ENCODE data around the gene PHF20. TPM values are rescaled to one million over a fixed set of nuclear protein-coding genes. Genes with fewer than 3 reads are reported as not detected.
A peak's percentile ranks its signal among the peaks of the same experiment; 100 is the strongest.
"Not testable (repeated sequence)": the region's sequence is repeated elsewhere in the genome, so short reads cannot be mapped to it uniquely, and the experiment has no call there.

The PHF20 gene
- total RNA-seq, 1 donor from 2014 or later: 37.6 TPM

- no peak overlapping the region for H3K4me3 Mint-ChIP-seq
- no peaks in the 10 kb centered on the region for H3K27me3 Mint-ChIP-seq
- H3K4me1 Mint-ChIP-seq (ENCODE audit: unreplicated experiment): no peaks in the 10 kb centered on the region
Observed at GRCh38 chr20:35762461-35762860, 9.4 kb upstream of the PHF20 start.

GRCh38 chr20:35764936-35765335, 6.9 kb upstream of the PHF20 start:
- H3K4me1 Mint-ChIP-seq (ENCODE audit: unreplicated experiment): peaks cover 17% of the 10 kb centered on the region
- H3K27me3 Mint-ChIP-seq; DNase-seq (ENCODE audit: extremely low spot score, unreplicated experiment); H3K4me3 Mint-ChIP-seq; H3K36me3 Mint-ChIP-seq; H3K27ac Mint-ChIP-seq; H3K9me3 Mint-ChIP-seq: not testable (repeated sequence)

More at GRCh38 chr20:35762461-35762860, 9.4 kb upstream of the PHF20 start:
- no peaks in the 10 kb centered on the region for H3K36me3 Mint-ChIP-seq
- no peak for DNase-seq (ENCODE audit: extremely low spot score, unreplicated experiment)
- TF ChIP-seq CTCF (conservative IDR thresholded peaks at IDR 0.05): no peak
- H3K27ac Mint-ChIP-seq: peak overlapping the region; percentile 66
- H3K9me3 Mint-ChIP-seq: no peaks in the 10 kb centered on the region

- Mint-ChIP-seq H3K4me1 (ENCODE audit: unreplicated experiment) (peaks cover 22% of the 10 kb centered on the region), H3K9me3 (peaks cover 7% of the 10 kb centered on the region), H3K4me3 (no peak overlapping the region), H3K27me3 (peaks cover 4% of the 10 kb centered on the region), H3K27ac (no peak overlapping the region), H3K36me3 (peaks cover 5% of the 10 kb centered on the region)
- no peak for TF ChIP-seq CTCF (conservative IDR thresholded peaks at IDR 0.05)
- no peak for DNase-seq (ENCODE audit: extremely low spot score, unreplicated experiment)
Observed at GRCh38 chr20:35766843-35767242, 5.0 kb upstream of the PHF20 start.

GRCh38 chr20:35767683-35768481, 3.9 kb upstream of the PHF20 start:
- peaks cover 7% of the 10 kb centered on the region for H3K9me3 Mint-ChIP-seq
- H3K27me3 Mint-ChIP-seq: peaks cover 4% of the 10 kb centered on the region
- H3K4me3 Mint-ChIP-seq: no peak overlapping the region
- H3K36me3 Mint-ChIP-seq: peaks cover 5% of the 10 kb centered on the region
- no peak overlapping the region for H3K27ac Mint-ChIP-seq
- H3K4me1 Mint-ChIP-seq (ENCODE audit: unreplicated experiment): peaks cover 24% of the 10 kb centered on the region
- no peak for TF ChIP-seq CTCF (conservative IDR thresholded peaks at IDR 0.05)
- DNase-seq (ENCODE audit: extremely low spot score, unreplicated experiment): no peak

GRCh38 chr20:35768731-35769664, 2.8 kb upstream of the PHF20 start:
- peak overlapping the region; percentile 44 for H3K4me3 Mint-ChIP-seq
- no peak for TF ChIP-seq CTCF (conservative IDR thresholded peaks at IDR 0.05)

GRCh38 chr20:35771367-35771688, 487 bp upstream of the PHF20 start:
- no peak for TF ChIP-seq CTCF (conservative IDR thresholded peaks at IDR 0.05)
- peak overlapping the region; percentile 92 for H3K27ac Mint-ChIP-seq

More at GRCh38 chr20:35768731-35769664, 2.8 kb upstream of the PHF20 start:
- Mint-ChIP-seq H3K36me3 (peaks cover 5% of the 10 kb centered on the region), H3K9me3 (peaks cover 7% of the 10 kb centered on the region), H3K27ac (peak overlapping the region; percentile 72), H3K4me1 (ENCODE audit: unreplicated experiment) (peaks cover 32% of the 10 kb centered on the region), H3K27me3 (peaks cover 4% of the 10 kb centered on the region)
- DNase-seq (ENCODE audit: extremely low spot score, unreplicated experiment): no peak

More at GRCh38 chr20:35771367-35771688, 487 bp upstream of the PHF20 start:
- Mint-ChIP-seq H3K4me1 (ENCODE audit: unreplicated experiment) (peaks cover 47% of the 10 kb centered on the region), H3K9me3 (peaks cover 7% of the 10 kb centered on the region), H3K27me3 (peaks cover 4% of the 10 kb centered on the region), H3K4me3 (peak overlapping the region; percentile 84), H3K36me3 (peaks cover 13% of the 10 kb centered on the region)
- DNase-seq (ENCODE audit: extremely low spot score, unreplicated experiment): no peak
